Cardiac muscle cell (in vitro differentiated cells and primary cell): ENCODE data around the gene F3. TPM values are rescaled to one million over a fixed set of nuclear protein-coding genes. Genes with fewer than 3 reads are reported as not detected.

Source experiments
- DNase-seq, 2 donors: peaks; one replicate each; pipeline versions ENCODE4 v3.0.0 to v3.0.0-alpha.2; 2010 to 2017; ENCODE audit warnings: low read depth in 1 of 2, low spot score in 1 of 2
- H3K27ac ChIP-seq: fragments of 200-600 bp; sonication (generic); 2 replicates; pipeline ENCODE4 v1.5.1; 2016
- H3K27me3 ChIP-seq: fragments of 200-600 bp; sonication (generic); 2 replicates; pipeline ENCODE4 v1.6.0; 2016; ENCODE audit warnings: control low read depth
- H3K36me3 ChIP-seq: fragments of 200-600 bp; sonication (generic); 2 replicates; pipeline ENCODE4 v1.5.1; 2016; ENCODE audit warnings: control low read depth
- H3K4me1 ChIP-seq: fragments of 200-600 bp; sonication (generic); 2 replicates; pipeline ENCODE4 v1.8.1; 2017; ENCODE audit warnings: low read depth, mild to moderate bottlenecking, mixed run types
- H3K4me3 ChIP-seq: fragments of 200-600 bp; sonication (generic); 2 replicates; pipeline ENCODE4 v1.5.1; 2016; ENCODE audit warnings: mild to moderate bottlenecking
- H3K9me3 ChIP-seq: fragments of 200-600 bp; sonication (generic); 2 replicates; pipeline ENCODE4 v1.5.1; 2017; ENCODE audit warnings: low read depth, mild to moderate bottlenecking, control low read depth
- CTCF ChIP-seq: IDR thresholded peaks from 2 replicates; pipeline ENCODE4 v1.5.1; 2012; ENCODE audit warnings: low read depth, mild to moderate bottlenecking, low read length
- polyA plus RNA-seq: library from polyadenylated mRNA; unstranded; fragments of >200 nt; fragmentation: Nextera tagmentation; extraction: Ambion mirVana; gene quantifications from 2 replicates; pipeline ENCODE4 v1.2.1, GENCODE V29; 2016
- total RNA-seq: library from RNA; depleted of rRNA; stranded (reverse); fragments of >200 nt; gene quantifications from 2 replicates; pipeline ENCODE4 v1.2.3, GENCODE V29; 2016

Gene F3
- total and polyA plus RNA-seq, 2 experiments from 2014 or later, result 0.81 to 1.6 TPM

GRCh38 chr1:94486990-94487389 lies 54.6 kb downstream of the F3 start:
- Histone ChIP-seq H3K27me3 (no peaks in the 10 kb centered on the region), H3K4me1 (no peaks in the 10 kb centered on the region)

GRCh38 chr1:94481473-94481933 lies 60.1 kb downstream of the F3 start:
- Histone ChIP-seq H3K27me3 (no peaks in the 10 kb centered on the region), H3K4me1 (no peaks in the 10 kb centered on the region), H3K36me3 (peaks cover 13% of the 10 kb centered on the region), H3K9me3 (no peaks in the 10 kb centered on the region), H3K4me3 (no peak overlapping the region), H3K27ac (no peak overlapping the region)
- peak; percentile 90 for TF ChIP-seq CTCF
- DNase-seq, result peak; percentile 72 to 83

More at GRCh38 chr1:94486990-94487389, 54.6 kb downstream of the F3 start:
- TF ChIP-seq CTCF, result no peak
- Histone ChIP-seq H3K27ac (no peak overlapping the region), H3K36me3 (peaks cover 24% of the 10 kb centered on the region), H3K9me3 (no peaks in the 10 kb centered on the region), H3K4me3 (no peak overlapping the region)
- peak in 1 of 2 donors; percentile 3 for DNase-seq

GRCh38 chr1:94479682-94480081 lies 61.9 kb downstream of the F3 start:
- H3K9me3 ChIP-seq, result no peaks in the 10 kb centered on the region
- DNase-seq, result no peak
- H3K4me3 ChIP-seq, result no peak overlapping the region
- no peaks in the 10 kb centered on the region for H3K27me3 ChIP-seq
- peaks cover 13% of the 10 kb centered on the region for H3K36me3 ChIP-seq
- TF ChIP-seq CTCF, result no peak
- H3K27ac ChIP-seq, result no peak overlapping the region
- H3K4me1 ChIP-seq, result no peaks in the 10 kb centered on the region

Other genes with a start within 250 kb of the F3 start
- gene ABCD3, start 123.4 kb downstream of the F3 start, total RNA-seq, result 20.7 and 24.1 TPM in 2 replicates
- 30.6 and 30.8 TPM in 2 replicates for gene ABCD3, start 123.4 kb downstream of the F3 start, polyA plus RNA-seq